Fibroblast of the aortic adventitia (primary cell): ENCODE results near the gene TRPV2. TPM values are rescaled to one million over a fixed set of nuclear protein-coding genes. Genes with fewer than 3 reads are reported as not detected.
A peak's percentile ranks its signal among the peaks of the same experiment; 100 is the strongest.
"Not testable (repeated sequence)": the region's sequence is repeated elsewhere in the genome, so short reads cannot be mapped to it uniquely, and the experiment has no call there.

Experiments used
- DNase-seq: peaks from one replicate; pipeline ENCODE4 v3.0.0-alpha.2; 2010; ENCODE audit warnings: low read depth
- H3K4me3 ChIP-seq: 2 replicates; pipeline ENCODE4 v1.5.1; 2011; ENCODE audit warnings: low read depth, mild to moderate bottlenecking, control low read depth, low read length, moderate library complexity
- CTCF ChIP-seq: IDR thresholded peaks from 2 replicates; pipeline ENCODE4 v1.5.1; 2011; ENCODE audit warnings: mild to moderate bottlenecking, low read length, control low read depth, inconsistent platforms; ENCODE audit not compliant: insufficient read depth
- total RNA-seq: library from RNA; depleted of rRNA; stranded (reverse); fragments of >200 nt; gene quantifications from 2 replicates; pipeline ENCODE4 v1.2.3, GENCODE V29; 2012; ENCODE audit warnings: low replicate concordance

Gene TRPV2
- total RNA-seq, 1 donor = 5.3 TPM

GRCh38 chr17:16379654-16380053, 35.7 kb upstream of the TRPV2 start:
- no peak for TF ChIP-seq CTCF
- no peak for DNase-seq
- H3K4me3 ChIP-seq = no peak overlapping the region

GRCh38 chr17:16380640-16381495, 34.5 kb upstream of the TRPV2 start, which contains the start of gene UBB:
TSS of gene UBB (plus strand) at chr17:16381091. CDS start at chr17:16381908, 817 bp downstream.
- peak; percentile 98 for DNase-seq
- H3K4me3 ChIP-seq = peak within 1 kb of the TSS; percentile 72
- no peak for TF ChIP-seq CTCF

GRCh38 chr17:16381496-16381820, 33.9 kb upstream of the TRPV2 start:
- peak; percentile 49 for DNase-seq
- peak overlapping the region; percentile 72 for H3K4me3 ChIP-seq
- TF ChIP-seq CTCF = no peak

GRCh38 chr17:16383216-16383615, 32.2 kb upstream of the TRPV2 start:
- TF ChIP-seq CTCF = no peak
- DNase-seq = no peak
- peak overlapping the region; percentile 13 for H3K4me3 ChIP-seq

- no peak for DNase-seq
- H3K4me3 ChIP-seq = no peak overlapping the region
- TF ChIP-seq CTCF = no peak
These were observed 31.5 kb upstream of the TRPV2 start for GRCh38 chr17:16383772-16384287.

- no peak overlapping the region for H3K4me3 ChIP-seq
- no peak for TF ChIP-seq CTCF
- DNase-seq = no peak
These were observed 30.8 kb upstream of the TRPV2 start for GRCh38 chr17:16384557-16384956.

- H3K4me3 ChIP-seq, DNase-seq: not testable (repeated sequence)
These were observed 29.3 kb upstream of the TRPV2 start for GRCh38 chr17:16386126-16386507.
